Bone marrow (tissue), 2 donors: ENCODE data around the gene TUBA3E.
A peak's percentile ranks its signal among the peaks of the same experiment; 100 is the strongest.
"Not testable (repeated sequence)": the region's sequence is repeated elsewhere in the genome, so short reads cannot be mapped to it uniquely, and the experiment has no call there.

Experiments used
- DNase-seq, 2 donors: peaks; one replicate each; lab custom pipeline; 2025; lab: John Stamatoyannopoulos, UW

The TUBA3E gene

DNA sequence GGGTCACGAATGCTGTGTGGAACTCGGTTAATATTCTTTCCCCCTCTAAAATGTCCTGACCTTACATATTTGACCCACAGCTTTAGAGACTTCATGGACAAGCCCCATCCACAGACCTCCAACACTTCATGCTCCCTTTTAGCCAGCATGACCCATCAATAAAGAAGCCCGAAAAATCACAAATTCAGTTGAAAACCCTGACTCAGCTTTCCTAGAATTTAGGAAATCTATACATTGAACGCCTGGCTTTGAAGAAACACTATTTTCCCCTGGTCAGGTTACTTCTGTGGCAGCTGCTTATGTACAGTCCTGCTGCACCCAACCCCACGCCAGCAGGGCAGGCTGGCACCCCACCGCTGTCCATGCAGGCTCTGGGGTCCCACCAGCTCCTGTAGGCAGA is 6.9 kb downstream of the TUBA3E start:
- DNase-seq: not testable (repeated sequence)

DNA sequence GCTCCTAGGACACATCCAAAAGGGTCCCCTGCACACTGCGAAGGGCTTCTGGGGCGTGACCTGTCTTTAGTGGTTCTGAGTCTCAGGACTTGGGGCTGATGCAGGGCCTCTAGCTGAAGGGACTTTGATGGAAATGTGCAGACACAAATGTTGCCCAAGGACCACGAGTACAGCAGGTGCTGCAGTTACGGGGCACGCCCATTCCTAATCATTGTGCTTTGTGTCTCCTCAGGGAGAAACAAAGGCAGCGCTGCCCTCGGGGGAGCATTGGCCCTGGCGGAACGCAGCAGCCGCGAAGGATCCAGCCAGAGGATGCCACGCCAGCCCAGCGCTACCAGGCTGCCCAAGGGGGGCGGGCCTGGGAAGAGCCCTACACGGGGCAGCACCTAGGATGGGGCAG is 8.0 kb downstream of the TUBA3E start:
- DNase-seq: no peak

- not testable (repeated sequence) for DNase-seq
Observed at GRCh38 chr2:130188958-130189357, 9.3 kb downstream of the TUBA3E start.

GRCh38 chr2:130187859-130188792 is 10.1 kb downstream of the TUBA3E start:
- not testable (repeated sequence) for DNase-seq

DNA sequence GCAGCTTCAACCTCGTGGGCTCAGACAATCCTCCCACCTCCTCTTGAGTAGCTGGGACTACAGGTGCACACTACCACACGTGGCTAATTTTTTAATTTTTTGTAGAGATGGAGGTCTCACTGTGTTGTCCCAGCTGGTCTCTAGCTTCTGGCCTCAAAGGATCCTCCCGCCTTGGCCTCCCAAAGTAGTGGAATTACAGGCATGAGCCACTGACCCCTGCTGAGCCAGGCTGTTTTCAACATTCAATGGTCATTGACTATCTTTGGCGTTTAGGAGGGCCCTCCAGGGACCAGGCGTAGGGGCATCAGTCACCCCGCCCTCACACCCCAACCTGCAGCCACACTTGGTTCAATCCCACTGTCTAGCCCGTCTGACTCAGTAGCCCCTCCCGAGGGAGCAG is 11.0 kb downstream of the TUBA3E start:
- DNase-seq: no peak

DNA sequence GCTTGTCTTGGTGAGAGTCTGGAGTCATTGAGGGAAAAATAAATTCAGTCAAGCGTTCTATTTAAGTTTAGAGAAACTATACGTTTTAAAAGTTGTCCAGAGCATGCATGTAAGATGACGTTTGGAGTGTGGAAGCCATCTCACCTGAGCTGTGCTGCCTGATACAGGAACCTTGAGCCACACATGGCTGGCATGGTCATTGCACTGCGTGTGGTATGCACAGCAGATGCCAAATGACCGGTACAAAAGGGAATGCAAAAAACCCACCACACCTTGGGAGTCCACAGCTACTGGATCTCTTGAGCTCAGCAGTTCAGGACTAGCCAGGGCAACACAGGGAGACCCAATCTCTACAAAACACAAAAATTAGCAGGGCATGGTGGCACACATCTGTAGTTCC is 11.8 kb downstream of the TUBA3E start:
- DNase-seq: no peak

DNA sequence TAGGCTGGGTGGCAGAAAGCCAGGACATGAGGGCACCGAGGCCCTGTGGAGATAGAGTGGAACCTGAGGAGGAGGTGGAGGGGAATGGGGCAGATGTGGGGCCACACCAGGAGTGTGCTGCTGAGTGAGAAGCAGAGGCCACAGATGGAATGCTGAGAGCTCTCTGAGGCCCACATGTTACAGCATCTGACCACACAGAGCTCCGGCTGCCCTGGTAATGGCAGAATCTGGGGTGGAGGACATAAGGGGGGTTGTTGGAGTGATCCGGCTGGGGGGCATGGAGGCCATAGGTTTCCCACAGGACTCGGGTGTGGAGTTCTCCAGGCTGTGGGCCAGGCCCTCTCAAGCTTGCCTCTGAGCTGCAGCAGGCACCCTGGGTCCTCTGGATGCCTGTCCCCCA is 12.3 kb downstream of the TUBA3E start:
- no peak for DNase-seq

- DNase-seq: no peak
Observed at GRCh38 chr2:130185436-130185835, 12.8 kb downstream of the TUBA3E start.

DNA sequence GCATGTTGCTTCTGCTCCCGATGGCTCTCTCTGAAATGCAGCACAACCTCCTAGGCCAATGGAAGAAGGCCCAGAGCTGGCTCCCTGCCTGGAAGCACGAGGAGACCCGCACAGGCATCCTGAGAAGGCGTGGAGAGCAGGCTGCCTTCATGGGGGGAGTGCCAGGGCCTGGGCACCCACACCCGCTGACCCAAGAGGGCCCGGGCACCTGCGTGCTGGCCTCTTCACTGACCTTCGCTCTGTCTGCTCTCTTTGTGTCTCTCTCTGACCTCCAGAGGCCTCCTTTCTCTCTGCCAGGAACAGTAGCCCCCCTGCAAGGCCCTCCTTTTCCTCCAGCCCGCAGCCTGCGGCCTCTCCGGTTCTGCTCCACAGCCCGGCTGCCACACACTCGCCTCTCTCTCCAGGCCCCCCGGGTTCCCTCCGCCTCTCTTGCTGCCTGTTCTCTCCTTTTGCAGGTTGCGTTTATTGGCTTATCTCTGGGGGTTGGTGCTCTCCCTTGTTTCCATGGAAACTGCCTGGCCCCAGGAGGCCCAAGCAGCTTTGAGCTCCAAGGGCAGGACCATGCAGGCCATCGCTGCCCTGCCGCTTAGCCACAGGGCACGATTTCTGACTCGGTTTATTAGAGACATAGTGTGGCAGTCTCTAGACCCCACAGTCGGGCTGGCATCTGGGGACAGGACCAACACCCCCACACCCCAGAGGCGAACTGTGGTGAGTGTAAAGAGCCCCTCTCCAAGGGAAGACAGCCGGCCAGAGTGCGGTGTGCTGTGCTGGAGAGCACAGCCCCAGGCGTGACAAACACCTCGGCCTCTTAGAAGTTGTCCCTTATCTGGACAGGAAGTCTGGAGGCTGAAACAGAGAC is 14.5 kb downstream of the TUBA3E start:
- no peak for DNase-seq

- not testable (repeated sequence) for DNase-seq
Observed at GRCh38 chr2:130182826-130183511, 15.3 kb downstream of the TUBA3E start.

DNA sequence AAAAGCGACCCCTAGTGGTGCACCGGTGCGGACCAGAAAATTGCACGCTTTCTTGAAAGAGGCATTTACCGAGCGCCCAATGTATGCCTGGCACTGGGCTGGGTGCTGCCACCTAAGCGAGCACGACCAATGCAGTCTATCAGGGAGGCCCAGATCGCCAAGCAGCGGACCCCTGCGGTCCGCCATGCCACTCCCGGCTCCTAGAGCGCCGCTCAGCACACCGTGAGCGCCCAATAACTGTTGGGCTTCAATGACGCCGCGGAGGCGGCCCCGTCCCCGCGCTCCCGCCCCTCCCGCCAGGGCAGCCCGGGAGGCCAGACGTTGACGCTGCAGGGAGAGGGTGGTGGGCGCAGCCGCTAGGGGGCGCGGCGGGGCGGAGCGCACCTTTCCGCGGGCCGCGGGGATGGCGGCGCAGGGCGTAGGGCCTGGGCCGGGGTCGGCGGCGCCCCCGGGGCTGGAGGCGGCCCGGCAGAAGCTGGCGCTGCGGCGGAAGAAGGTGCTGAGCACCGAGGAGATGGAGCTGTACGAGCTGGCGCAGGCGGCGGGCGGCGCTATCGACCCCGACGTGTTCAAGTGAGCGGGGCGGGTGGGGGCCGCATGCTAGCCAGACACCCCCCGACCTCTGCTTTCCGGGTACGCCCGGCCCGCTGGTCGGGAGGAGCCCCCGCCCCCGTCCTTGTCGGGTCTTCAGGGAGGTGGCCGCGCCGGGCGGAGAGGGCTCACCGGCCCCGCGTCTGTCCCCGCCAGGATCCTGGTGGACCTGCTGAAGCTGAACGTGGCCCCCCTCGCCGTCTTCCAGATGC is 16.2 kb downstream of the TUBA3E start, which contains the start of gene MZT2B:
Gene MZT2B, plus strand, starts transcription at position 383 of the 803 bp plus-strand sequence. Its CDS starts 21 bp downstream, at position 404.
- peak; percentile 56 to 93 for DNase-seq

GRCh38 chr2:130181325-130181879 is 16.8 kb downstream of the TUBA3E start, which contains the start of gene SMPD4:
Gene SMPD4 (minus strand): TSS chr2:130181602. CDS start chr2:130176592, 5,010 bp downstream.
- peak; percentile 93 for DNase-seq

DNA sequence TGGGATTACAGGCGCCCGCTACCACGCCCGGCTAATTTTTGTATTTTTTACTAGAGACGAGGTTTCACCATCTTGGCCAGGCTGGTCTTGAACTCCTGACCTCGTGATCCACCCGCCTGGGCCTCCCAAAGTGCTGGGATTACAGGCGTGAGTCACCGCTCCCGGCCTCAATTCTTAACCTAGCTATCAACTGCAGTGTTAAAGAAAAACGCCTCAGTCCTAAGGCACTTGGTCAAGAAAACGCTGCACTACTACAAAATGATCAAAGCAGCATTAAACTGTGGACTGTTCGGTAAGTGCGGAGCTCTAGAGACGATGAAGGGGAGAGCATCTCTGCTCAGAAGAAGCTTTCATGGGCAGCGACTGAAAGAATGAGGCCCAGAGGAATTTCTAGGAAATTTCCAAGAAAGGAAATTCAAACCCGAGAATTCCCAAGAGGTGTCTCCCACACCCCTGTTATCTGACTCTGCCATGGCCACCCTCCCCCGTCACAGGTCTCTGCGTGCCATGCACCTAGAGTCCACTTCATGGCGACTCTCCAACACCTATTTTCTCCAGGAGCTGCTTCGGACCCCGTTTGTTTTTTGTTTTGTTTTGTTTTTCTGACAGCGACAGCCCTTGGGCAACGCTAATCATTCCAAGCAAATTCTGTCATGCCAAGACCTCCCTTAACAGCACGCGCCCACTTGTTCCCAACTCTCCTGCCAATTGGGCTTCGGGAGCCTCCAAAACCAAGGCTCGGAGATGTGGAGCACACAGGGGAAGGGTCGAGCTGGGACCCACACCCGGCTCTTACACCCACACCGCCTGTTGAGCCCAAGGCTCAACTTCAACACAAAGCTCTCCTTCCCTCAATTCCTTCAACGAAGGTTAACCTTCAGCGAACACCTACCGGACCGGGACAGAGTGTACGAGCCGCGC is 17.6 kb downstream of the TUBA3E start:
- DNase-seq: not testable (repeated sequence)

DNA sequence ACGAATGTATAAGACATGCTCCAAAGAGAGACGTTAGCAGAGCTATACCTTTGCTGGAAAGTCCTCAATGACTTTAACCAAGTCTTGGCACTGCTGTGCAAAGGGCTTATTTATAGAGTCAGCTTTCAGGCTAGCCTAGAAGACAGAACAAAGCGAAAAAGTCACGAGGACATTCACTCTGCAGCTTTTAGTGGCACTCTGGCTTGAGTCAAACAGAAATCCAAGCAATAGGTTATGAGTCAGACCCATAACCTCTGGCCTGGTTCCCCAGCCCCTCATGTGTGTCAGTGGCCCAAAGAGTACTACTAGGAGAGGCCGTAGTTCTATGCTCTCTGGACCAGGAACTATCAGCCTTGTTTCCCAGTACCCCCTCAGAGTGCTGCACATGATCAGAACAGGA is 23.4 kb downstream of the TUBA3E start:
- DNase-seq: not testable (repeated sequence)

DNA sequence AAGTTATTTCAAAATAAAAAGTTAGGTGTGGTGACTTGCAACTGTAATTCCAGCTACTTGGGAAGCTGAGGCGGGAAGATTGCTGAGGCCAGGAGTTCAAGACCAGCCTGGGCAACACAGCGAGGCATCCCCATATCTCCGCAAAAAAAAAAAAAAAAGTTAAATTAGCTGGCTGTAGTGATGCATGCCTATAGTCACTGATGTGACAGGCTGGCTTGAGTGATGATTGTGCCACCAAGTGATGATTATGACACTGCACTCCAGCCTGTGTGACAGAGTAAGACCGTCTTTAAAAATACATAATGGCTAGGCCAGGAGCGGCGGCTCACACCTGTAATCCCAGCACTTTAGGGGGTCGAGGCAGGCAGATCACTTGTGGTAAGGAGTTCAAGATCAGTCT is 28.3 kb downstream of the TUBA3E start:
- DNase-seq: no peak

DNA sequence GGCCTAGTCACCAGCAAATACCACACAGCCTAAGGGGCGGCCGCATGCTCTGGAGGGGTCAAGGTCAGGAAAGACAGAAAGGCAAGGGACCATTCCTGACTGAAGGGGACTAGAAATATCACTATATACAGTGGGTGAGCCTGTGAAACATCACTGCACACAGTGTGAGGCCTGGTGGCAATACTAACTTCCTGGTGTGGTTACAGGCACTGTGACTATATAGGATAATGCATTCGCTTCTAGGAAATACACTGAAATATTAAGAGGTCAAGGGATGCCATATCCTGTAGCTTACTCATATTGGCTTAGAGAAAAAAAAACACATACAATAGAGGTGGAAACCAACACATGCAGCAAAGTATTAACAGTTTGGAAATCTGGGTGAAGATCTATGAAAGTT is 29.1 kb downstream of the TUBA3E start:
- not testable (repeated sequence) for DNase-seq

DNA sequence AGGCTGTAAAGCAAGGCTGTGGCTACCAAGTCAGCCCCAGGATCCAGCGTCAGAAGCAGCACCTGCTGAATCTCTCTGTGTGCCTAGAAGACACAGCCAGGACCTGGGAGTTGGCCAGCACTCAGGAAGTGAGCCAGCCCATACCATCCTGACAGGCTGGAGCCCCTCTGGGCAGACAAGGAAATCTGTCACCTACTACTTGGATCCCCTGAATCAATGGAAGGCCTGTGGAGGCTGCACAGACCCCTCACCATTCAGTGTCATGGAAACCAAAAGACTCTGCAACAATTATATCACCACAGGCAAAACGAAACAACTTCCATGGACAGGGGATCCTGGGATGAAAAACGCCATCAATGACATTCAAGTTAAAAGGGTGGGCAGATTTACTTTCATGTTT is 31.6 kb downstream of the TUBA3E start:
- DNase-seq: not testable (repeated sequence)

GRCh38 chr2:130165293-130166016 is 32.8 kb downstream of the TUBA3E start:
- no peak for DNase-seq

DNA sequence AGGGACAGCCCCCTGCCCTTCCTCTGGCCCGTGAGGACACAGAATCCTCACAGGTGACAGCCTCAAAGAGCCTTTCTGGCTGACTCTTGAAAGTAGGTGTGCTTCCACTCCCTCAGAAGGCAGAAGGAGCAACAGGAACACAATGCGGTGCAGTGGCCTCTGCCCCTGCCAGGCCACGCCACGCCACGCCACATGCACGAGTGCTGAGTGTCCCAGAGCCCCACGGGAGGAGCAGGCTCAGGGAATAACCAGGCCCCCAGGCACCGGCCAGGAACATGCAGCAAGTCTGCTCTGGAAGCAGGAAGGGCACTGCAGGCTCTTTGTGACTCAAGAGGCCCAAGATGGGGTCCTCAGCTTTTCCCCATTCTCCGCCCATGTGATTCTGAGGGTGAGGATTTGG is 35.3 kb downstream of the TUBA3E start:
- DNase-seq: no peak
